Superior temporal gyrus (tissue), 1 donor: Measurements from ENCODE around the gene SMURF1.
A peak's percentile ranks its signal among the peaks of the same experiment; 100 is the strongest.

Source experiments
- DNase-seq: peaks from one replicate; pipeline ENCODE4 v3.0.0-alpha.2; 2016; ENCODE audit errors: extremely low spot score

The SMURF1 gene

DNA sequence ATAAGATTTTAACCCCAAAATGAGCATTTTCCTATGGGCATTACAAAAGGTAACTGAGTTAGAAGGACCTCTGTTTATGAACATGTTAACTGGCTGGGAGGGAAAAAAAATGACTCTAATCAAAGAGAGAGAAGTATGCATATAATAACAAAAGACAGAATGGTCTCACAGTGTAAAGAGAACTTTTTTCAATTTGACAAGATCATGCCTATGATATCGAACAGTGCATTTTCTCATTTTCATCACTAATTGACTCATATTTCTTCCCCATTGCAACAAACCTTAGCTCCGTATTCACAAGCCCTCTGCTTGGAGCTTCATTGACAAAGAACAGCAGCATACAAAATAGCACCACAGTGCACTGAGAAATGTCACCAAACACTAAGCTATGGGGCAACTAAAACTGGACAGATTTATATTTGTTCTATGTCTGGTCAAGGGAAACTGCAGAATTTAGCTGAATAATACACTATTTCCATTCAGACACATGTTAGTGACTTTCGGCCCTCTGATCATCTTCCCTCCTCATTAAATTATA, 45.6 kb downstream of the SMURF1 start:
- DNase-seq, result no peak

DNA sequence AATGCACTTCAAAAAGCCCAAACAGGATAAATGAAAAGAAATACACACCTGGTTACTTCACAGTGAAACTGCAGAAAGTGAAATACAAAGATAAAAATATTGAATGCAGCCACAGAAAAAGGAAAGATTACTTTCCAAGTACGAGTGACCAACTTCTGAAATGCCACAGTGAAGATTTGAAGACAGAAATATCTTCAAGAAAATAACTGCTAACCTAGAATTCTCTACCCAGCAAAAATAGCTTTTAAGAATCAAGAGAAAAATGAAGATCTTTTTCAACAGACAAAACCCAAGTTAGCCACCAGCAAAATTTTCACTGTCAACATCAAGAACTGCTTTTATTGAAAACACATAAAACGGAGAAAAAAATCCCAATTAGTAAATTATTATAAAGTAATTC, 46.2 kb downstream of the SMURF1 start:
- no peak for DNase-seq

DNA sequence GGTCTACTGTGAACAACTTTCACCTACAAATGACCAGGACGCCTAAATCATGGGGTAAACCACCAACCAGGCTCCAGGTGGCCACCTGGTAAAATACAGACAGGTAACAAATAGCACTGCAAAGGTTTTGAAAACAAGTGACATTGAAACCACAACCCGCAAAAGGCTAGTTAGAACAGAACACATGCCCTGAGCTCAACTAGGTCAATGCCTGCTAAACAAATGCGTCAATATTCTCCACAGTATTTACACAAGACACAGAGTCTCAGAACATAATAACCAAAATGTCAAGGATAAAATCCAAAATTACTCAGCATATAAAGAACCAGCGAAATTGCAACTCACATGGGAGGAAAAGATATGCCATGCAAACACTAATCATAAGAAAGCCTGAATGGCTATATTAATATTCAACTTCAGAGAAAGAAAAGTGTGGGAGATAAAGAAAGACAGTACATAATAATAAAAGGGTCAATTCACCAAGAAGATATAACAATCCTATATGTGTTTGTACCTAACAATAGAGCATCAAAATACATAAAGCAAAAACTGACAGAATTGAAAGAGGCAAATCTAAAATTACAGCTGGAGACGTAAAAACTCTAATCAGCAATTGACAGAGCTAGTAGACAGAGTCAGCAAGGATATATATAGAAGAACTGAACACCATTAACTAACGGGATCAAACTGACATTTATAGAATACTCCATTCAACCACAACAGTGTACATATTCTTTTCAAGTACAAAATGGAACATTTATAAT, 47.6 kb downstream of the SMURF1 start:
- DNase-seq, result no peak

DNA sequence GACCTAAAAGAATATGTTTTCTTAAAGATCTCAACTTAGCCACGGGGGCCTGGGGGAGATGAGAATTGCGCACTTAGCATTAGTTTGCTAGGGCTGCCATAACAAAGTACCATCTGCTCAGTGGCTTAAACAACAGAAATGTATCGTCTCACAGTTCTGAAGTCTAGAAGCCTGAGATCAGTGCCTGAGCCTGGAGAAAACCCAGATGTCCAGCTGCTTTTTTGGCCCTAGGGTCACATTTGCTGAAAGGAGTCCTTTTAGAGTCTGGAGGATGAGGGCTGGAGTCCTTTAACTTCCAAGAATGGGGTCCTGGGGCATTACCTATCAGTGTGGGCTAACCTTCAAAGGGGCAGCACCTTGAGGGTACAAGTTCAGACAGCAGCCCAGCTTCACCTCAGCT, 48.2 kb downstream of the SMURF1 start:
- no peak for DNase-seq

DNA sequence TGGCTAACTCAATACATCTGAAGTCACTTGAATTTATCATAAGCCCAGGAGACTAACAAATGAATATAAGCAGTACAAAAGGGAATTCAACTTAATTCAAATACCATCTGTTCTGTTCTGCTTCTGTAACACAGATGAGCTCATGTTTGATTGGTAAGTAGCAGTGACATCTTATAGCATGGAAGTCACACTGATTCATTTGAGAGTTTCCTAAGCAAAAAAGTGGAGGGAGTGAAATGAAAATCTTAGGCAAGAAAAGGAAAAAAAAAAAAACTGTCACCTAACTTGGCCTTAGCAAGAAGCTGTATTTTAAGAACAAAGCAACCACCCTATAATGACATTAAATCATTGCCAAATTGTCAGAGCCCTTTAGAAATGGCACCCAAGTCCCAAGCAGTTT, 49.5 kb downstream of the SMURF1 start:
- no peak for DNase-seq

DNA sequence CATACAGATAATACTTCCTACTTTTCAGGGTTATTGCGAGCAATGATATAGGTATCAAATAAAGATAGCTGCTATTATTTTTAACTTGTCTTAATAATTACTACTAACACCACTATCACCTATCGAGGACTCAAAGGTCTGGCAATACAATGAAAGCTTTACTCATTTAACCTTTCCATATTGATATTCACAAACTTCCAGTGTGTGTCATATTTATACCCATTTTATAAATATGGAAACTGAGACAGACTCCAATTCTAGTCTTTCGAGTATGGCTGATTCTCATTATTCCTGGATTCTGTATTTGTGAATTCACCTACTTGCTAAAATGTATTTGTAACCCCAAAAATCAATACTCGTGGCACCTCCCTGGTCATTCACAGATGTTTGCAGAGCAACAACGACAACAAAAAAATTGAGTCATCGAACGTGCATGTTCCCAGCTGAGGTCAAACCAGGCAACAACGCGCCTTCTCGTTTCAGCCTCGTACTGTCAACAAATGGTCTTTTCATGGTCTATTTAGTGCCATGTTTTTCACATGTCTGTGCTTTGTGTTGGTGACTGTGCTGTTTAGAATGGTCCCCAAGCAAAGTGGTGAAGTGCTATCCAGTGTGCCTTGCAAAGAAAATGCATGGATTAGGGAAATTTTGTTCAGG, 51.7 kb downstream of the SMURF1 start:
- DNase-seq, result peak; percentile 75

DNA sequence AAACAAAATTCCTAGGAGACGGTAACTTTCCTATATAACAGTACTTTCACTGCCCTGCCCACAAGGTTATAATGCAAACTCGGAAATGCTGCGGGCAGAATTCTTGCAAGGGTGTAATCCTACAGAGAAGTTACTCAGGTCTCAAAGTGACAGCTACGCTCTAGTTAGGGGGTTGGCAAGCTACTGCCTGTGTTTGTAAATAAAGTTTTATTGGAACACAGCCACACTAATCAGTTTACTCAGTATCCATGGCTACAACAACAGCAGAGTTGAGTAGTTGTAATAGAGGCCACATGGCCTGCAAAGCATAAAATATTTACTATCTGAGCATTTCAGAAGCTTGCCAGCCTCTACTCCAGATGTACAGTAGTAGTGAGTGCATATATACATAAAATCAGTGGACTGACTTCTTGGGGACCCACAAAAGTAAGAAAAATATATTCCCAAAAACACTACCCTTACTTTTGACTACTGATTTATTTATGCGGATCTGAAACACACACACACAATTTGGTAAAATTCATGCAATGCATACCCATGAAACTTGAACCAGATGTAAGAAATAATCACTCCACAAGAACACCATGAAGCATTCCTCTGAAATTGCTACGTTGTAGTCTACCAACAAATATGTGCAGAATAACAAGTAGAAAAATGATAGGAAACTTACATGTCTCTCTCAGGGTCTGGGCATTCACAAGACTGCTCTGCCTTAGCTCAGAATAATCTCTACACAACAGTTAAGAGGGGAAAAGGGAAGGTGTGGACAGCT, 53.0 kb downstream of the SMURF1 start:
- DNase-seq, result no peak

DNA sequence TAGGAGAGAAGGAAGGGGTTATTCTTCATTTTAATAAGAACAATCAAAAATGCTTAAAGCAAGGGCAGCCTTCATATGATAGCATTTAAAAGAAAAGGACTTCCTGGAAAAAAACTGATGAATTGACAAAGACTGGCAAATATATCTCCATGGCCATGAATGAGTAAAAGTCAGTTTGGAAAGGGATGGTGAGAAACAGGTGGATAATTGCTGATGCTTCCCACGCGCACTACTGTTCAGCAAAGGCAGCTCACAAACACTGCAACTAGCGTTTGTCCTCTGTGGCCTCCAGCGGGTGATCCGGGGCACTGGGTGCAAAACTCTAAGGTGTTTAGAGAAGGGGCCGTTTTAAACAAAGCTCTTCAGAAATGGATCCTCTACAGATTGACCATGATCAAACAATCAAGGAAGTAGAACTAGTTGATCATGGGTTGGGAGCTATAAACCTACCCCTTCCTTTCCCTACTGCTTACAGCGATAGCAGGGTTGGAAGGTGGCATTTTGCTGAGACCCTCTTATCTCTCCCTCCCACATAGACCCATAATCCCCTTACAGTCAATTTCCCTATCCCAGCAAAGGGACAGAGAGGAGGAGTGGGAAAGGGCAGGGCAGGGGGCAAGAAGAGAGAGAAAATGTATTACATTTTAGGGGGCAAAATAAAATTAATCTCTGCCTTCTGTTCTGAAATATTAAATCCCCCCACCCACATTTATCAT, 53.8 kb downstream of the SMURF1 start:
- DNase-seq, result peak; percentile 18

DNA sequence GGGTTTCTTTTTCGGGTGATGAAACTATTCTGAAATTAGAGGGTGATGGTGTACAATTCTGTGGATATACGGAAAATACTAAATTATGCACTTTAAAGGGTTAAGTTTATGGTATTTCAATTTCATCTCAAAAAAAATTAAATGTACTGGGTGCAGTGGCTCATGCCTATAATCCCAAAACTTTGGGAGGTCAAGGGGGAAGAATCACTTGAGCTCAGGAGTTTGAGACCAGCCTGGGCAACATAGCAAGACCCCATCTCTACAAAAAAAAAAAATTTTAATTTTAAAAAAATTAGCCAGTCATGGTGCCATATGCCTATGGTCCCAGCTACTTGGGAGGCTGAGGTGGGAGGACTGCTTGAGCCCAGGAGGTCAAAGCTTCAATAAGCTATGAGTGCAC, 57.0 kb downstream of the SMURF1 start:
- no peak for DNase-seq

DNA sequence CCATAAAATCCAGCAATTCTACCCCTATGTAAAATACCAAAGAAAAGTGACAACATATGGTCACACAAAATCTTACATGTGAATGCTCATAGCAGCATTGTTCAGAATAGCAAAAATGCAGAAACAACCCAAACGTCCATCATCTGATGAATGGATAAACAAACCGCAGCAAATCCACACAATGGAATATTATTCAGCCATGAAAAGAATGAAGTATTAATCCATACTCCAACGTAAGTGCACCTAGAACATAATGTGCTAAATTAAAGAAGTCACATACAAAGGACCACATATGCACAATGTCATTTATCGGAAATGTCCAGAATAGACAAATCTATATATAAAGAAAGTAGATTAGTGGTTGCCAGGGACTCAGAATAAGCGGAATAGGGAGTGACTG, 57.4 kb downstream of the SMURF1 start:
- no peak for DNase-seq

DNA sequence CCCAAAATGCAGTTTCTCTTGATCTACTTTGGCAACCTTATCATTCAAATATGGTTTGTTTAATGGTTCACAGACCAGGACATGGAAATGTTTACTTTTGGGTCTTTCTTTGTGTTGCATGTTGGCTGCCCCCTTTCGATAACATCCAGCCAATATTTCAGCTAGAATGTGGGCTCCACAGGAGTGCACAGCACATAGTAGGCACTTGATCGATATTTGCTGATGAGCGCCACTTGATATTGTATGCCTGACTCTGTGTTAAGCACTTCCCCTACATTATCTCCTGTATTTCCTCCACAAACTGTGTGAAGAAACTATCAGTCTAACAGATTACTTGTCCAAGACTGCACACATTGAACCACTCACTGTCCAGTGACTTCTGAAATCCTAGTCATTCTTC, 60.2 kb downstream of the SMURF1 start:
- DNase-seq, result no peak

DNA sequence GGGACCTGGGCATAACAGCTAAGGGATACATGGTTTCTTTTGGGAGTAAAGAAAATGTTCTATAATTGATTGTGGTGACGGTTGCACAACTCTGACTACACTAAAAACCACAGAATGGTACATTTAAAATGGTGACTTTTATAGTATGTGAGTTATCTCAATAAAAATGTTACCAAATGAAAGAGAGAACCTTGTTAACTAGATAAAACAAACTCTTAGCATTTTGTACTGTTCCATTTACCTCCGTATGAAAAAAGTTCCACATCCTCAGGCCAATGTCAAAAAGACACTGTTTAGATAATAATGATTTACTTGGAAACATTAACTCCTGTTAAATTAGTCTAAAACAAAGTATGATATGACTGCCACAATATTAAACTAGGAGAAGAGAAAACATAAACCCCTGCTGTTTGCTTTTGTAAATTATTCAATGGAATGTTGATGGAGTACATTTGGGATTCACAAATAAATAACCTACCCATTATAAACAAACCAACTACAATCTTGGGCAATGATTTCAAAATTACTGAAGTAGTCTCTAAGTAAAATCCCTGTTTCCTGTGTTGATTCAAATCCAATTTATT, 60.7 kb downstream of the SMURF1 start:
- no peak for DNase-seq

DNA sequence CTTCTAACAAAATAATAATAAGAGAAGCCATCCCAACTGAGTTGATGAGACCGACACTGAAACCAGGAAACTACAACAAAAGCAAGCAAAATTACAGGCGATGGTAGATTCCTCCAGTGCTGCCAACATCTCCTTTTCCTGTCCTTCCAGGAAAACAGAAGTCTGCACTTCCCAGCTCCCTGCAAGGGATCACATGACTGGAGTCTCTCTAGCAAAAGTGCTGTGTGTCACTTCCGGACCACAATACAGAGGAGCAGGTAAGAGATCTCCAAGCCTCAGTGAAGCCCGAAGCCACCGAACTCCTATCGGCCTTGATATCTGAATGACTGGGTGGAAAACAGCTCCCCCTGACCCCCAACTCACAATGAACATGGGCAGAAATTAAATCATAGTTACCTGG, 63.2 kb downstream of the SMURF1 start:
- DNase-seq, result no peak

DNA sequence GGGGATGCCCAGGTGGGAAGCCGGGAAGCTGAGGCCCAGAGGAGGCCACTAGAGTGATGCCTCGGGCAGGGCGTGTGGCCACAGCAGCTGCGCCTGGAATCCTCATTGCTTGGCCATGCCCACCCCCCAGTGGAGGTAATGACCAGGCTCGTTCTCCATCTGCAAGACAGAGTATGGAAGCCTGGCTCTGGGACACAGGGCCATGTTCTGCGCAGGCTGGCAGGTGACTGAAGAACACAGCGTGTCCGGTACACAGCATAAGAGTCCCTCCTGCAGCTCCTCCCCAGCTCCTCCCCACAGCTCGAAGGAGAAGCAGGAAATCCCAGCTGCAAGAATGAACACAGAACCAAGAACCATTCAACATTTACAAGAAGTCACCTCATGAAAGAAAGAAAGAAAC, 64.8 kb downstream of the SMURF1 start:
- no peak for DNase-seq

DNA sequence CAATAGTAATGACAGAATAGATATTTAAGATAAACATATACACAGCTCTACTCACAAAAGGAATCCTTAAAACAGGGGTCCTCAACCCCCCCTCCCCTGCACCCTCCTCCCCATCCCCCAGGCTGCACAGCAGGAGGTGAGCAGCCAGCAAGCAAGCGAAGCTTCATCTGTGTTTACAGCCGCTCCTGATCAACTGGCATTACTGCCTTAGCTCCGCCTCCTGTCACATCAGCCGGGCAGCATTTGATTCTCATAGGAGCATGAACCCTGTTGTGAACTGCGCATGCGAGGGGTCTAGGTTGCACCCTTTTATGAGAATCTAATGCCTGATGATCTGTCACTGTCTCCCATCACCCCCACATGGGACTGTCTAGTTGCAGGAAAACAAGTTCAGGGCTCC, 65.5 kb downstream of the SMURF1 start:
- DNase-seq, result no peak

DNA sequence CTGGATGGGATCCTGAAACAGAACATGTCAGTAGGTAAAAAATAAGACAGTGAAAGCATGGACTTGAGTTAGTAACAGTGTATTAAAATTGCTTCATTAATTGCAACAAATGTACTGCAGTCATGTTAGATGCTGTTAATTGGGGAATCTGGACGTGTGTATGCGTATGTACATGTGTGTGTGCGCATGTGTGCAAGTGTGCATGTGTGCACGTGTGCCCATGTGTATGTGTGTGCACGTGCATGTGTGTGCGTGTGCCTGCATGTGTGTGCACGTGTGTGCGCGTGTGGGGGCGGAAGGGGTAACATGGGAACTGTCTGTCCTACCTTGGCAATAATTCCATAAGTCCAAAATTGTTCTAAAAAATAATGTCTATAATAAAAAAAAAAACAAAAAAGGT, 67.3 kb downstream of the SMURF1 start:
- no peak for DNase-seq

DNA sequence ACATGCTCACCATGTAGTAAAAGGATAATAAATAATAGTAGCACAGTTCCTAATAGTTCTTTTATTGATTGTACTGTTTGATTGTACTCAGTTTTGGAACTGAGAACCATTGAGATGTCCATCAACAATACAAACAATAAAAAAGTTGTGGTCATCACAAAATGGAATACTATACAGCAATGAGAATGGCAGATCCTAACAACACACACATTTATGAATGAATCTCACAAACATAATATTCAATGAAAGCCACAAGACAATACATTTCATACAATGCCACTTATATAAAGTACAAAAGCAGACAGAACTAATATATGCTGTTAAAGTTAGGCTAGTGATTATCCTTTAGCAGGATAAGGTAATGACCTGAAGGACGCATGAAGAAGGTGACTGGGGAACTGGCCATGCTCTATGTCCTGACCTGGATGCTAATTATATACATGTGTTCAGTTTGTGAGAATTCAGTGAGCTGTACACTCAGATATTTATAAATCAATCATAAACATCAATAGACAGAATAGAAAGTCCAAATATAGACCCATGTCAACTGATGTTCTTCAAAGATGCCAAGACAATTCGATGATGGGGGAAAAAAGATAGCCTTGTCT, 70.0 kb downstream of the SMURF1 start:
- no peak for DNase-seq

DNA sequence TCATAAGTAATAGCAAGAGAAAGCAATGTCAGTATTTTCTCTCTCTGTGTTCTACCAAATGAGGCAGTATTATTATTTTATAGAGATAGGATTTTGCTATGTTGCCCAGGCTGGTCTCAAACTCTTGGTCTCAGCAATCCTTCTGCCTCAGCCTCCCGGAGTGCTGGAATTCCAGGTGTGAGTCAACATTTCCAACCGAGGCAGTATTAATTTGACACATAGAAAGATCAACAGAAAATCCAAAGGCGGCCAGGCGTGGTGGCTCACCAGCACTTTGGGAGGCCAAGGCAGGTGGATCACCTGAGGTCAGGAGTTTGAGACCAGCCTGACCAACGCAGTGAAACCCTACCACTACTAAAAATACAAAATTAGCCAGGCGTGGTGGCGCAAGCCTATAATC, 71.8 kb downstream of the SMURF1 start:
- no peak for DNase-seq

DNA sequence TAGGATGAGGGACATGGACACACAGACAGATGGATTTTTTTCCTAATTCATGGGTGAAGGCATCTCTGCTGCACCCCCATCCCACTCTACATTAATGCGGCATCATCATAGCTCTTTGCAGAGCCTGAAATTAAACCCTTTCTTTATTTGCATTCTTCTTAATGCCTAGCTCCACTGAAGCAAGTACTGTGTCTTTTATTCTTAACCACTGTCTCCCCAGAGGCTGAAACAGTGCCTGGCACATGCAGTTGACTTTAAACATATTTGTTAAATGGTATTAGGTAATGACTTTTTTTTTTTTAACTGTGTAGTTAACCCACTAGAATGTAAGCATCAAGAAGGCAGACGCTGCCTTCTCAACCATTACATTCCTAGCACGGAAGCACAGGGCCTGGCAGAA, 73.5 kb downstream of the SMURF1 start:
- no peak for DNase-seq

DNA sequence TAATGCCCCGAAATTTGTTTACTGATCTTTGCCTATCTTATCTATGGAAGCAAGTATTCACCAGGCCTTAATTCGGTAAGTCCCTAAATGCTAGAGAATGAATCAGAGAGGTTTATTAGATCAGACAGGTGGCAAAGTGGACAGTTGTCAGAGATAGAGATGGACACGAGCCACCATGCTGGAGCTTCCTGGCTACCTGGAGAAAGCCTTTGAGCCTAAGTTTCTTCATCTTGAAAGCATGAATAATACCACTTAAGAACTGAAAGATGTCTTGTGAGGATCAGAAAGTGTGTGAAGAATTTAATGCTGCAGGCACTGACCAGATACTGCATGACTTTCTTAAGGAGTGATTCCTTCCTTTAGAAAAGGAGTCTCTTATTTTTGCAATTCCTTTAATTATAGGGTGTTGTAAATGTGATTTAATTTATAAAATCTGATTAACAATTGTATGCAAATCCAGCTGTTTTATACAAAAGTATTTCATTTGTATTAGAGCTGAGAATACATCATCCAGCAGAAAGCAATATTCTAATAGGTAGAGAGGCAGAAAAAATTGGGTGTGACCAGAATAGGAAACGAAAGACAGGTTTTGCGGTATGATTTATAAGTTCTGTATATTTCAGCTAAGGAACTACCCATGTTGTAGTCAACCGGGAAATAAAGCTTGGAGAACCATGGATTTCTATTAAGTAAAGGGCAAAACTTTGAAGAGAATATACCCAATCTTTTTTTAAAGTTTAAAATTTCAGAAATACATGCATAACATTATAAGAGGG, 82.7 kb downstream of the SMURF1 start:
- DNase-seq, result no peak
